ENCODE data around the gene PDK4.

The PDK4 gene

GRCh38 chr7:95628831-95629439 lies 32.6 kb upstream of the PDK4 start:
- no peak for DNase-seq (ENCODE audit: low read depth)
- TF ChIP-seq, protein P1, sequence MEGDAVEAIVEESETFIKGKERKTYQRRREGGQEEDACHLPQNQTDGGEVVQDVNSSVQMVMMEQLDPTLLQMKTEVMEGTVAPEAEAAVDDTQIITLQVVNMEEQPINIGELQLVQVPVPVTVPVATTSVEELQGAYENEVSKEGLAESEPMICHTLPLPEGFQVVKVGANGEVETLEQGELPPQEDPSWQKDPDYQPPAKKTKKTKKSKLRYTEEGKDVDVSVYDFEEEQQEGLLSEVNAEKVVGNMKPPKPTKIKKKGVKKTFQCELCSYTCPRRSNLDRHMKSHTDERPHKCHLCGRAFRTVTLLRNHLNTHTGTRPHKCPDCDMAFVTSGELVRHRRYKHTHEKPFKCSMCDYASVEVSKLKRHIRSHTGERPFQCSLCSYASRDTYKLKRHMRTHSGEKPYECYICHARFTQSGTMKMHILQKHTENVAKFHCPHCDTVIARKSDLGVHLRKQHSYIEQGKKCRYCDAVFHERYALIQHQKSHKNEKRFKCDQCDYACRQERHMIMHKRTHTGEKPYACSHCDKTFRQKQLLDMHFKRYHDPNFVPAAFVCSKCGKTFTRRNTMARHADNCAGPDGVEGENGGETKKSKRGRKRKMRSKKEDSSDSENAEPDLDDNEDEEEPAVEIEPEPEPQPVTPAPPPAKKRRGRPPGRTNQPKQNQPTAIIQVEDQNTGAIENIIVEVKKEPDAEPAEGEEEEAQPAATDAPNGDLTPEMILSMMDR (IDR thresholded peaks at IDR 0.05; ENCODE audit: insufficient read depth, low read depth, low read length, missing control alignments): no peak
- no peak overlapping the region for H3K4me3 ChIP-seq (ENCODE audit: low read depth, low read length)

GRCh38 chr7:95623788-95624187 lies 27.5 kb upstream of the PDK4 start:
- TF ChIP-seq, protein P1 (IDR thresholded peaks at IDR 0.05; ENCODE audit: insufficient read depth, low read depth, low read length, missing control alignments): no peak
- no peak overlapping the region for H3K4me3 ChIP-seq (ENCODE audit: low read depth, low read length)
- DNase-seq (ENCODE audit: low read depth): no peak

- no peak for DNase-seq (ENCODE audit: low read depth)
- TF ChIP-seq, protein P1 (IDR thresholded peaks at IDR 0.05; ENCODE audit: insufficient read depth, low read depth, low read length, missing control alignments): no peak
- no peak overlapping the region for H3K4me3 ChIP-seq (ENCODE audit: low read depth, low read length)
These were observed 26.5 kb upstream of the PDK4 start for GRCh38 chr7:95622859-95623258.

DNA sequence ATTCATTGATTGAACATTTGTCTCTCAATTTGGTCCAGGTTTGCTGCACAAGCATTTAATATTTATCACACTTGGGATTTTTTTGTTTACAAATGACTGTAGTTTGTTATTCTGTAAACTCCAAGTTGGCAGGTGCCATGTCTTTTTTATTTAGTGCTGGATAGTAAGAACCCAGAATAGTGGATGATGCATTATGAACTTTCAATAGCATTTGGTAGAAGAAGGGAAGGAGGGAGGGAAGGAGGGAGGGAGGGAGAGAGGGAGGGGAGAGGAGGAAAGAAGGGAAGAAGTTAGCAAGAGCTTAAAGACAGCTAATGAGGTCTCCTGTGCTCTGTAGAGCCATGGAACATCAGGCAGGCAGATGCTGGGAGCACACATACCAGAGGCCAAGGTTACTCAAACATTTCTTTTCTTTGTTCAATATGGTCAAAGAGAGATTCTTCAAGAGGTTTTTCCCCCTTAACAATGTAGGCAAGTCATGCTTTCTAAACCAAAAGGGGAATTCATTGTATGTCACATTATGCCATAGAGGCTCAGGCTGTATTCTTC lies 25.8 kb upstream of the PDK4 start:
- H3K4me3 ChIP-seq (ENCODE audit: low read depth, low read length): no peak overlapping the region
- TF ChIP-seq, protein P1 (IDR thresholded peaks at IDR 0.05; ENCODE audit: insufficient read depth, low read depth, low read length, missing control alignments): no peak
- DNase-seq (ENCODE audit: low read depth): no peak

GRCh38 chr7:95621404-95621803 lies 25.1 kb upstream of the PDK4 start:
- TF ChIP-seq, protein P1 (IDR thresholded peaks at IDR 0.05; ENCODE audit: insufficient read depth, low read depth, low read length, missing control alignments): no peak
- H3K4me3 ChIP-seq (ENCODE audit: low read depth, low read length): no peak overlapping the region
- DNase-seq (ENCODE audit: low read depth): no peak

DNA sequence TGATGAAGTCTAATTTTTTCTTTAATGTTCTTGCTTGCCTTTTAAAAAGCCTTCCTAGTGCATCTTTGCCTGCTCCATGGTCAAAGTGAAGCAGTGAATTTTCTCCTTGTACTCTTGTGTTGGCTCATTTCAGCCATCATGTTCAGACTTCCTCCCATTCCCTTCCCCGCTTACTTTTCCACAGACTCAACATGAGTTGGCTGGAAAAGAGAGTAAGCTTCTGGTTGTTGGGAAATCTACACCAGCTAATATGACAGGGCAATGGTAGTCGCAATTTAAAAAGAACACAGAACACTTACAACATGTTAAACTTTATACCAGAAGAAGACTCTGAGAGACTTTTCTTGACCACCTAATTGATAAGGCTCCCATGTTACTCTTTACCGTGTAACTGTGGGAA lies 24.3 kb upstream of the PDK4 start:
- DNase-seq (ENCODE audit: low read depth): no peak
- H3K4me3 ChIP-seq (ENCODE audit: low read depth, low read length): no peak overlapping the region
- TF ChIP-seq, protein P1 (IDR thresholded peaks at IDR 0.05; ENCODE audit: insufficient read depth, low read depth, low read length, missing control alignments): no peak

GRCh38 chr7:95619921-95620320 lies 23.6 kb upstream of the PDK4 start:
- DNase-seq (ENCODE audit: low read depth): no peak
- TF ChIP-seq, protein P1 (IDR thresholded peaks at IDR 0.05; ENCODE audit: insufficient read depth, low read depth, low read length, missing control alignments): no peak

More at GRCh38 chr7:95619921-95620320, 23.6 kb upstream of the PDK4 start:
- no peak overlapping the region for H3K4me3 ChIP-seq (ENCODE audit: low read depth, low read length)

Measured in GM12865 (cell line).